ENCODE data around the gene MPEG1. TPM values are rescaled to one million over a fixed set of nuclear protein-coding genes. Genes with fewer than 3 reads are reported as not detected.

Gene MPEG1
- not detected in 2 replicates for total RNA-seq (2014; rRNA removed; shearing (Covaris generic))

GRCh38 chr11:59212744-59213631 lies at the start of gene MPEG1:
TSS of gene MPEG1 (minus strand) at chr11:59212927. CDS start at chr11:59212865, 62 bp downstream.
- Histone ChIP-seq H3K4me3 (ENCODE audit: insufficient read depth, low read depth, low read length) (no peak within 1 kb of the TSS), H3K27me3 (ENCODE audit: control insufficient read depth, insufficient read depth, low read length) (no peaks in the 10 kb centered on the region), H3K36me3 (replicated peaks; ENCODE audit: control insufficient read depth, insufficient read depth, low read length) (no peaks in the 10 kb centered on the region)
- DNase-seq: no peak

GRCh38 chr11:59262177-59262818 lies 49.6 kb upstream of the MPEG1 start:
- DNase-seq: no peak
- no peaks in the 10 kb centered on the region for H3K27me3 ChIP-seq (ENCODE audit: control insufficient read depth, insufficient read depth, low read length)

GRCh38 chr11:59261150-59261549 lies 48.4 kb upstream of the MPEG1 start:
- Histone ChIP-seq H3K27me3 (ENCODE audit: control insufficient read depth, insufficient read depth, low read length) (no peaks in the 10 kb centered on the region), H3K36me3 (replicated peaks; ENCODE audit: control insufficient read depth, insufficient read depth, low read length) (no peaks in the 10 kb centered on the region), H3K4me3 (ENCODE audit: insufficient read depth, low read depth, low read length) (no peak overlapping the region)
- no peak for DNase-seq

More at GRCh38 chr11:59262177-59262818, 49.6 kb upstream of the MPEG1 start:
- no peak overlapping the region for H3K4me3 ChIP-seq (ENCODE audit: insufficient read depth, low read depth, low read length)
- H3K36me3 ChIP-seq (replicated peaks; ENCODE audit: control insufficient read depth, insufficient read depth, low read length): no peaks in the 10 kb centered on the region

GRCh38 chr11:59259867-59260475 lies 47.2 kb upstream of the MPEG1 start:
- no peak overlapping the region for H3K4me3 ChIP-seq (ENCODE audit: insufficient read depth, low read depth, low read length)
- no peaks in the 10 kb centered on the region for H3K36me3 ChIP-seq (replicated peaks; ENCODE audit: control insufficient read depth, insufficient read depth, low read length)
- DNase-seq: no peak
- no peaks in the 10 kb centered on the region for H3K27me3 ChIP-seq (ENCODE audit: control insufficient read depth, insufficient read depth, low read length)

- no peak for DNase-seq
- H3K4me3 ChIP-seq (ENCODE audit: insufficient read depth, low read depth, low read length): no peak overlapping the region
- H3K27me3 ChIP-seq (ENCODE audit: control insufficient read depth, insufficient read depth, low read length): no peaks in the 10 kb centered on the region
- H3K36me3 ChIP-seq (replicated peaks; ENCODE audit: control insufficient read depth, insufficient read depth, low read length): no peaks in the 10 kb centered on the region
These were observed 46.3 kb upstream of the MPEG1 start for GRCh38 chr11:59259047-59259446.

- no peak for DNase-seq
- H3K27me3 ChIP-seq (ENCODE audit: control insufficient read depth, insufficient read depth, low read length): no peaks in the 10 kb centered on the region
These were observed 42.6 kb upstream of the MPEG1 start for GRCh38 chr11:59255281-59255680.

GRCh38 chr11:59254286-59254685 lies 41.6 kb upstream of the MPEG1 start:
- Histone ChIP-seq H3K4me3 (ENCODE audit: insufficient read depth, low read depth, low read length) (no peak overlapping the region), H3K36me3 (replicated peaks; ENCODE audit: control insufficient read depth, insufficient read depth, low read length) (no peaks in the 10 kb centered on the region), H3K27me3 (ENCODE audit: control insufficient read depth, insufficient read depth, low read length) (no peaks in the 10 kb centered on the region)
- no peak for DNase-seq

More at GRCh38 chr11:59255281-59255680, 42.6 kb upstream of the MPEG1 start:
- no peaks in the 10 kb centered on the region for H3K36me3 ChIP-seq (replicated peaks; ENCODE audit: control insufficient read depth, insufficient read depth, low read length)
- H3K4me3 ChIP-seq (ENCODE audit: insufficient read depth, low read depth, low read length): no peak overlapping the region

GRCh38 chr11:59253001-59253400 lies 40.3 kb upstream of the MPEG1 start:
- Histone ChIP-seq H3K4me3 (ENCODE audit: insufficient read depth, low read depth, low read length) (no peak overlapping the region), H3K27me3 (ENCODE audit: control insufficient read depth, insufficient read depth, low read length) (no peaks in the 10 kb centered on the region), H3K36me3 (replicated peaks; ENCODE audit: control insufficient read depth, insufficient read depth, low read length) (no peaks in the 10 kb centered on the region)
- no peak for DNase-seq

- H3K36me3 ChIP-seq (replicated peaks; ENCODE audit: control insufficient read depth, insufficient read depth, low read length): no peaks in the 10 kb centered on the region
- no peak for DNase-seq
- H3K27me3 ChIP-seq (ENCODE audit: control insufficient read depth, insufficient read depth, low read length): no peaks in the 10 kb centered on the region
- H3K4me3 ChIP-seq (ENCODE audit: insufficient read depth, low read depth, low read length): no peak overlapping the region
These were observed 36.8 kb upstream of the MPEG1 start for GRCh38 chr11:59249535-59249934.

GRCh38 chr11:59247531-59248227 lies 35.0 kb upstream of the MPEG1 start:
- H3K27me3 ChIP-seq (ENCODE audit: control insufficient read depth, insufficient read depth, low read length): no peaks in the 10 kb centered on the region
- H3K4me3 ChIP-seq (ENCODE audit: insufficient read depth, low read depth, low read length): no peak overlapping the region
- H3K36me3 ChIP-seq (replicated peaks; ENCODE audit: control insufficient read depth, insufficient read depth, low read length): no peaks in the 10 kb centered on the region
- no peak for DNase-seq

- no peaks in the 10 kb centered on the region for H3K27me3 ChIP-seq (ENCODE audit: control insufficient read depth, insufficient read depth, low read length)
- H3K4me3 ChIP-seq (ENCODE audit: insufficient read depth, low read depth, low read length): no peak overlapping the region
- no peaks in the 10 kb centered on the region for H3K36me3 ChIP-seq (replicated peaks; ENCODE audit: control insufficient read depth, insufficient read depth, low read length)
- DNase-seq: no peak
These were observed 30.9 kb upstream of the MPEG1 start for GRCh38 chr11:59243633-59244032.

- DNase-seq: no peak
- Histone ChIP-seq H3K27me3 (ENCODE audit: control insufficient read depth, insufficient read depth, low read length) (no peaks in the 10 kb centered on the region), H3K36me3 (replicated peaks; ENCODE audit: control insufficient read depth, insufficient read depth, low read length) (no peaks in the 10 kb centered on the region), H3K4me3 (ENCODE audit: insufficient read depth, low read depth, low read length) (no peak overlapping the region)
These were observed 27.6 kb upstream of the MPEG1 start for GRCh38 chr11:59240322-59240721.

- Histone ChIP-seq H3K27me3 (ENCODE audit: control insufficient read depth, insufficient read depth, low read length) (no peaks in the 10 kb centered on the region), H3K36me3 (replicated peaks; ENCODE audit: control insufficient read depth, insufficient read depth, low read length) (no peaks in the 10 kb centered on the region), H3K4me3 (ENCODE audit: insufficient read depth, low read depth, low read length) (no peak overlapping the region)
- DNase-seq: no peak
These were observed 13.7 kb upstream of the MPEG1 start for GRCh38 chr11:59226396-59226795.

- Histone ChIP-seq H3K4me3 (ENCODE audit: insufficient read depth, low read depth, low read length) (no peak overlapping the region), H3K36me3 (replicated peaks; ENCODE audit: control insufficient read depth, insufficient read depth, low read length) (no peaks in the 10 kb centered on the region), H3K27me3 (ENCODE audit: control insufficient read depth, insufficient read depth, low read length) (no peaks in the 10 kb centered on the region)
- no peak for DNase-seq
These were observed 12.3 kb upstream of the MPEG1 start for GRCh38 chr11:59225017-59225416.
